GM10248 (cell line): ENCODE results near the gene FBXO22.
"Not testable (repeated sequence)": the region's sequence is repeated elsewhere in the genome, so short reads cannot be mapped to it uniquely, and the experiment has no call there.

Experiments used
- CTCF ChIA-PET: fragments of 300-600 bp; sonication (Branson Sonifier 250); formaldehyde crosslinking; extraction: SDS; loops from one replicate; lab custom pipeline; 2021; ENCODE audit warnings: antibody characterized with exemption; lab: Yijun Ruan, JAX
- POLR2A ChIA-PET: fragments of 350-650 bp; sonication (Branson Sonifier 250); formaldehyde crosslinking; extraction: SDS; loops from one replicate; lab custom pipeline; 2020; ENCODE audit warnings: antibody characterized with exemption; lab: Yijun Ruan, JAX
- DNase-seq: peaks from one replicate; pipeline ENCODE4 v3.0.0; 2012; ENCODE audit errors: extremely low spot score
- CTCF ChIP-seq: IDR thresholded peaks from 2 replicates; pipeline ENCODE4 v1.5.1; 2012; ENCODE audit warnings: mild to moderate bottlenecking, low read depth; ENCODE audit errors: extremely low read depth, missing control alignments, control extremely low read depth

Gene FBXO22

GRCh38 chr15:75866916-75867315, 36.8 kb upstream of the FBXO22 start:
- TF ChIP-seq CTCF, result no peak
- POLR2A ChIA-PET, result no interaction called here
- CTCF ChIA-PET, result interaction anchor here (0.8 to 1.4 kb wide), 4 partner anchors 13 to 64 kb away, joined by 3 to 4 read pairs (median 4); no protein-coding TSS in a partner anchor
- DNase-seq, result no peak

- CTCF ChIA-PET, result interaction anchor here (0.9 to 1.4 kb wide), 3 partner anchors 10 to 20 kb away, joined by 3 to 4 read pairs (median 3); no protein-coding TSS in a partner anchor
- no peak for TF ChIP-seq CTCF
- no peak for DNase-seq
- POLR2A ChIA-PET, result no interaction called here
Measured at GRCh38 chr15:75867449-75867848, 36.2 kb upstream of the FBXO22 start.

GRCh38 chr15:75868019-75868418, 35.7 kb upstream of the FBXO22 start:
- no peak for TF ChIP-seq CTCF
- ChIA-PET CTCF (interaction anchor here (0.9 to 1.1 kb wide), 2 partner anchors 9 to 14 kb away, joined by 3 read pairs; no protein-coding TSS in a partner anchor), POLR2A (no interaction called here)
- DNase-seq, result no peak

DNA sequence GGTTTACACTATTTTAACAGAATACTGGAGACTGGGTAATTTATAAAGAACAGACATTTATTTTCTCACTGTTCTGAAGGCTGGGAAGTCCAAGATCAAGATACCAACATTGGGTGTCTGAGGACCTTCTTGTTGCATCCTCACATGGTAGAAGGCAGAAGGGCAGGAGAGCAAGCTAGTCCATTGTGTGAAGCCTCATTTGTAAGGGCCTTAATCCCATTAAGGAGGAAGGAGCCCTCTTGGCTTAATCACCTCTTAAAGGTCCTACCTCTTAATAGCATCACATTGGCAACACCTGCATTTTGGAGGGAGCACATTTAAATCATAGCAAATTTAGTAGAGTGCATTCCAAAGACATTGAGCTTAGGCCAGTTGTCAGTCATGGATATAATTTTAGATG, 34.2 kb upstream of the FBXO22 start:
- TF ChIP-seq CTCF, result no peak
- ChIA-PET CTCF (interaction anchor here (0.9 to 1.2 kb wide), 2 partner anchors 8 to 15 kb away, joined by 3 read pairs; no protein-coding TSS in a partner anchor), POLR2A (no interaction called here)
- no peak for DNase-seq

GRCh38 chr15:75871589-75871988, 32.1 kb upstream of the FBXO22 start:
- POLR2A ChIA-PET, DNase-seq, CTCF ChIA-PET: not testable (repeated sequence)

- CTCF ChIA-PET, result no interaction called here
- DNase-seq, result no peak
- no peak for TF ChIP-seq CTCF
- POLR2A ChIA-PET, result no interaction called here
Measured at GRCh38 chr15:75872403-75872990, 31.2 kb upstream of the FBXO22 start.

DNA sequence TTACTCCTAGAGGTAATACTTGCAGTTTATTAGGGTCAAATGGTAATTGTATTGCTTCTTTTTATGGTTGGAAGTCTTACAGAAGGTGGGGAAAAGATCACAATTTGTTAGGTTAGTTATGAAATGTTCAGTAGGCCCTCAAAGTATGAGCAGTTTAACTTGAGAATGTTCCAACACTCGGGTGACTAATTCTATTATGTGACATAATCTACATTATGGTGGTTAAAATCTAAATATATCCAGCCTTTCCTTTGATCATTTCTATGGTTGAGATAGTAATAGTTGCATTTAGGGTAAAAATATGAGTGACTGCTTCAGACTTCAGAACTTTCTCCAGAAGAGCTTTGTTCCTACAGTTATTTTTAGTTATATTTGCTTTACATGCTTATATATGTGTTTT, 19.6 kb upstream of the FBXO22 start:
- ChIA-PET POLR2A (no interaction called here), CTCF (interaction anchor here (1.0 to 1.3 kb wide), 2 partner anchors 14 kb away, joined by 3 to 4 read pairs; no protein-coding TSS in a partner anchor)
- TF ChIP-seq CTCF, result no peak
- DNase-seq, result no peak
